ENCODE data around the gene ZNF785.
"Not testable (repeated sequence)": the region's sequence is repeated elsewhere in the genome, so short reads cannot be mapped to it uniquely, and the experiment has no call there.

Gene ZNF785

DNA sequence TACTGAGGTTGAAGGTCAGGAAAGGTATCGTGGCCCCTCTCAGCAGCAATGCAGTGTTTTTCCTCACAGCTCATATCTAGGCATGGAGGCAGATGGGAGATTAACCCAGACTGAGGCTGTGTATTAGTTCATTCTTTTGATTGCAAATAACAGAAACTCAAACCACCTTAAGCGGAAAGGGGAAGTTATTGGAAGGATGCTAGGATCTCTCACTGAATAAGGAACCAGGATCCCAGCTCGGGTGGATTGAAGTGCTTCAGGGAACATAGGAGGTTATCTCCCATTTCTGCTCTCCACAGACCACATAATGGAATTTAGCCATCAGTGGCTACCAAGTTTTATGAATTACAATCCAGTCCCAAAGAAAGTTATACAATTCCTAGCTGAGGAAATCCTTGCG, 16.5 kb upstream of the ZNF785 start:
- no peak for DNase-seq

DNA sequence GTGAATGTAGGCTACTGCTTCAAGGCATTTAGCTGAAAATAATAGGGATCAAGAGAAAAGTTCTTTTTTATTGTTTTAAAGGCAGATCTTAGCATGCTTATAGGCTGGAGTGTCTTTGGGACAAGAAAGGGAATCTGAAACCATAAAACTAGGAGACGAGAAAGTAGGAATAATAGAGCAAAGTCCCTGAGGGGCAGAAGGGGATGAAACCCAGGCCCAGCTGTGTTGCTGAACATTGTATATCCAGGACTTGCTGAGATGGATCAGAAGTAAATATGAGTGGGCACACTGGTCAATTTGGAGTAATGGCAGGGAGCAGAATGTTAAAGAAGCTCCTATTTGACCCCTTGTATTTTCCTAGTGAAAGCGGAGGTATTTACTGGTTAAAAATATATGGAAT, 15.4 kb upstream of the ZNF785 start:
- no peak for DNase-seq

DNA sequence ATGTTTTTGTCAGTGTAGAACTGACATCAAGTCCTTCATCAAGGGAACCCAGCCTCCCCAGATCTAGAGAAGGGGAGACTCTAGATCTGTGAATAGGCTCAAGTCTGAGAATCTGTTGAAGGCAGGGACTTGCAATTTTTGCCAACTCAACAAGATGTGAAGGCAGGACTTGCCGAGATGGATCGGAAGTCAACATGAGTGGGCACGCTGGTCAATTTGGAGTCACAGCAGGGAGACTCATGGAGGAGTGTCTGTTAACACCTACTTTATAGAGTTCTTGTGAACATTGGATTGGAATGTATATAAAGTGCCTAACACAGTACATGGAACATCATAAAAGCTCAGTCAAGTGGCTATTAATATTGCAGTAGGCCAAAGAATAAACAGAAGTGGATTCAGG, 14.7 kb upstream of the ZNF785 start:
- DNase-seq = no peak

DNA sequence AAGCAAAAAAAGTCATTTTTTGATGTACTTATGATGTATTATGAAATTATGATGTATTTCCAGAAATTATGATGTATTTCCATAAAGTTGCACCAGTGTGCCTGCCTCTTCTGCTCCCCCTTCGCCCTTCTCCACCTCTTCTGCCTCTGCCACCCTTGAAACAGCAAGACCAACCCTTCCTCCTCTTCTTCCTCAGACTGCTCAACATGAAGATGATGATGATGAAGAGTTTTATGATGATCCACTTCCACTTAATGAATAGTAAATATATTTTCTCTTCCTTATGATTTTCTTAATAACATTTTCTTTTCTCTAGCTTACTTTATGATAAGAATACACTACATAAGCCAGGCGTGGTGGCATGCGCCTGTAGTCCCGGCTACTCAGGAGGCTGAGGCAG, 7.4 kb upstream of the ZNF785 start:
- DNase-seq = no peak

DNA sequence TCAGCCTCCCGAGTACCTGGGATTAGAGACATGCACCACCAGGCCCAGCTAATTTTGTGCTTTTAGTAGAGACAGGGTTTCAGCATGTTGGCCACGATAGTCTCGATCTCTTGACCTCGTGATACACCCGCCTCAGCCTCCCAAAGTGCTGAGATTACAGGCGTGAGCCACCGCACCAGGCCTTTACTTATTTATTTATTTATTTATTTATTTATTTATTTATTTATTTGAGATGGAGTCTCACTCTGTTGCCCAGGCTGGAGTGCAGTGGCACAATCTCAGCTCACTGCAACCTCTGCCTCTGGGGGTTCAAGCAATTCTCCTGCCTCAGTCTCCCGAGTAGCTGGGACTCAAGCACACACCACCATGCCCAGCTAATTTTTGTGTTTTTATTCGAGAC, 5.4 kb upstream of the ZNF785 start:
- DNase-seq = not testable (repeated sequence)

DNA sequence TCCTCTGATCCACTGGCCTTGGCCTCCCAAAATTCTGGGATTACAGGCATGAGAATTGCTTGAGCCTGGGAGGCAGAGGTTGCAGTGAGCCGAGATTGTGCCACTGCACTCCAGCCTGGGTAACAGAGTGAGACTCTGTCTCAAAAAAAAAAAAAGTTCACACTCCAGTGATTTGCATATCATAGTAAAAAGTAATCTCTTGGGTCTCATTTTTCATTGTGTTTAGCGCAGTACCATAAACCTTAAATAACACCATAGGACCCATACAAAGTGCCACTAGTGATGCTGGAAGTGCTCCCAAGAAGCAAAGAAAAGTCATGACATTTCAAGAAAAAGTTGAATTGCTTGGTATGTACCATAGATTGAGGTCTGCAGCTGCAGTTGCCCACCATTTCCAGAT, 4.1 kb upstream of the ZNF785 start:
- not testable (repeated sequence) for DNase-seq

DNA sequence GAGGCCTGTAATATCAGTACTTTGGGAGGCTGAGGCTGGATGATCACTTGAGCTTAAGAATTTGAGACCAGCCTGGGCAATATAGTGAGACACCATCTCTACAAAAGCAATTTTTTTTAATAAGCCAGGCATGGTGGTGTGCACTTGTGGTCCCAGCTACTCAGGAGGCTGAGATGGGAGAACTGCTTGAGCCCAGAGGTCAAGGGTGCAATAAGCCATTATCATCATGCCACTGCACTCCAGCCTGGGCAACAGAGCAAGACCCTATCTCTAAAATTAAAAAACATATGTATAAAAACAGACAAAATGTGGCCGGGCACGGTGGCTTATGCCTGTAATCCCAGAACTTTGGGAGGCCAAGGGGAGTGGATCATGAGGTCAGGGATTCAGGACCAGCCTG, 3.2 kb upstream of the ZNF785 start:
- no peak for DNase-seq

DNA sequence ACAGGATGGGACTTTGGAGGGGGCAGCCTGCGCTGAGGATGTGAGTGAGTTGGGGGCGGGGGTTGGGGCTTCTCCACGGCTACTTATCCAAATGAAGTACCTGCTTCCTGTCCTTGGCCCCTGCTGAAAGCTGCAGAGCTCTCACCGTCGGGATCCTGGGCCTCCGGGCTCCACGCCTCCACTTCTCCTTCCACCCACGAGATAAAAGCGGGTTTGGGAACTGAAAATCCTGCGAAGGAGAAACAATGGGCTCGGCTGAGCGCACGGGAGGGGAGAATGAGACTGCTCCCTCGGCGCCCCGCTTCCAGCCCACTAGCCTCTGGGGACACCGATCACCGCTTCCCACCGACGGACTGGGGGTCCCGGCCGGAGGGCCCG, 486 bp downstream of the ZNF785 start:
- no peak for DNase-seq

DNA sequence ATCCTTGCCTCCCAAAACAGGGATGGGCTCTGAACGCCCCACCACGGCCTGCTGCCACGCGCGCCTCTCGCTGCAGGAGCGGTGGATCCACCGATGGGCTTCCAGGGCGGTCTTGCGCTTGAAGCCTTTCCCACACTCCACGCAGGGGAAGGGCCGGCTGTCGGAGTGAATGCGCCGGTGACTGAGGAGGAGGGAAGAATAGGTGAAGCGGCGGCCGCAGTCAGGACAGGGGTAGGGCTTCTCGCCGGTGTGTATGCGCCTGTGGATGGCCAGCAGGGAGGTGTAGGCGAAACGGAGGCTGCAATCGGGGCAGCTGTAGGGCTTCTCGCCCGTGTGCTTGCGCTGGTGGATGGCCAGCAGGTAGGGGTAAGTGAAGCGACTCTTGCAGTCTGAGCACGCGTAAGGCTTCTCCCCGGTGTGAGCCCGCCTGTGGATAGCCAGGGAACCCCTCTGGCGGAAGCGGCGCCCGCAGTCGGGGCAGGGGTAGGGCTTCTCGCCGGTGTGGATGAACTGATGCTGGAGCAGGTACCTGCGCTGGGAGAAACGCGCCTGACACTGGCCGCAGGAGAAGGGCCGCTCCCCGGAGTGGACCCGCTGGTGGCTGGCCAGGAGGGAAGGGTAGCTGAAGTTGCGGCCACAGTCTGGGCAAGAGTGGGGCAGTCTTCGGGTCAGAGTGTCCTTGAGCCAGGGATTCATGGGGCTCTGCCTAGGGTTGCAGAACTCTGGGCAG, 2.7 kb downstream of the ZNF785 start:
- no peak for DNase-seq

DNA sequence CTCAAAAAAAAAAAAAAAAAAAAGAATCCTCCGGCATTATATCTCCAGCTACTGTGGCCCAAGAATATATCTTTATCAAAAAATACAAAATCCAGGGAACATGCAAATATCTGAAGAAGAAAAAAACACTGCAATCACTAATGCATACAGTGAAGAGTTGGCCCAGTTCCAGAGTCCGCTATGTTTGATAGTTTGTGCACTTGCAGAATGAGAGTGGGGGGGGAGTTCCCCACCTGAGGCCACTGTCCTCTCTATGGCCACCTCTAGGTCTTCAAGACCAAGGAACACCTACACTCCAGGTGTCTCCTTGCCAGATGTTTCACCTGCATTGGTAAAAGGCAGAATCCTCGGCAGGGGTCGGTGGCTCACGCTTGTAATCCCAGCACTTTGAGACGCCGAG, 4.0 kb downstream of the ZNF785 start:
- no peak for DNase-seq

DNA sequence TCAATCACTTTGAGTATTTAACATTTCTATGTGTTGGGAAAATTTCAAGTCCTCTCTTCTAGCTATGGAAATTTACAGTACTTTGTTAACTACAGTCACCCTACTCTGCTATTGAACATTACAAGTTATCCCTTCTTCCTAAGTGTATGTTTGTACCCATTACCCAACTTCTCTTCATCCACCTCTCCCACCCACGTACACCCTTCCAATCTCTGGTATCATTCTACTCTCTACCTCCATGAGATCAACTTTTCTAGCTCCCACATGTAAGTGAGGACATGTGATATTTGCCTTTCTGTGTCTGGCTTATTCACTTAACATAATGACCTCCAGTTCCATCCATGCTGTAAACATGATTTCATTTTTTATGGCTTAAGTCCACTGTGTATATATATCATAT, 10.8 kb downstream of the ZNF785 start:
- no peak for DNase-seq

DNA sequence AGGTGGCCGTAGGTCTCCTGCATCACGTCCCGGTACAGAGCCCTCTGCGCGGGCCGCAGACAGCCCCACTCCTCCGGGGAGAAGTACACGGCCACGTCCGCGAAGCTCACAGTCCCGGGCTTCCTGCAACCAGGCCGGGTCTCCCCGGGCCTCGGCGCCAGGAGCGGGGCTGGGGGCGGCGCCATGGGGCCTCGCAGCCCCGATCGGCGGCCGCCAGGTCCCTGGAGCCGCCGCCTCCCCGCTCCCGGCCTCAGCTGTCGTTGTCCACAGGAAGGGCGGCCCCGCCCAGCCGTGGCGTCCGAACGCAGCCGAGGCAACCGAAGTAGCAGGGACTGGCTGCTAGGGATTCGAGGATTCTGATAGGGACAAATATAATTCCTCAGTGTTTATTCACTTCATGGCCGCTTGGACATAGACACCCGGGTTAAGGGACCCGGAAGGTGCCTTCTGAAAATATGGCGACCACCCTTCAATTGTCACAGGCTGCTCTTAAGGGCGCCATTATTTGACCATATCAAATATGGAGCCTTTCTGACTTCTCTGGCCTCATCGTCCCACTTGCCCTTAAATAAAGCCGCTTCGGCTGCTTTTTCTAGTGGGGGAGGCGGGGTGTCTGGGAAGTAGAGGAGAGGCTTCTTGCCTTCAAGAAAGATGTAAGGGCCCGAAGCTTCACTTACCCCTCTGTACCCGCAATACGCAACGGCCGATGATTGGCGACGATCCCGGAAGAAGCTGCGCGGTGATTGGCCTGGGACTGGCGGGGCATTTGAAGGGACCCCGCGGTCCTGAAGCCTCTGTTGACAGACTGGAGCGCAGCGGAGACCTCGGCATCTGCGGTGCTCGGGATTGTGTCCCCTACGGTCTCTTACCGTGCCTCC, 13.8 kb downstream of the ZNF785 start, which contains the start of gene ZNF688:
ZNF688 (minus strand) TSS at position 270 of the 878 bp plus-strand sequence; CDS start at position 185, 85 bp downstream.
- peak; percentile 95 for DNase-seq

DNA sequence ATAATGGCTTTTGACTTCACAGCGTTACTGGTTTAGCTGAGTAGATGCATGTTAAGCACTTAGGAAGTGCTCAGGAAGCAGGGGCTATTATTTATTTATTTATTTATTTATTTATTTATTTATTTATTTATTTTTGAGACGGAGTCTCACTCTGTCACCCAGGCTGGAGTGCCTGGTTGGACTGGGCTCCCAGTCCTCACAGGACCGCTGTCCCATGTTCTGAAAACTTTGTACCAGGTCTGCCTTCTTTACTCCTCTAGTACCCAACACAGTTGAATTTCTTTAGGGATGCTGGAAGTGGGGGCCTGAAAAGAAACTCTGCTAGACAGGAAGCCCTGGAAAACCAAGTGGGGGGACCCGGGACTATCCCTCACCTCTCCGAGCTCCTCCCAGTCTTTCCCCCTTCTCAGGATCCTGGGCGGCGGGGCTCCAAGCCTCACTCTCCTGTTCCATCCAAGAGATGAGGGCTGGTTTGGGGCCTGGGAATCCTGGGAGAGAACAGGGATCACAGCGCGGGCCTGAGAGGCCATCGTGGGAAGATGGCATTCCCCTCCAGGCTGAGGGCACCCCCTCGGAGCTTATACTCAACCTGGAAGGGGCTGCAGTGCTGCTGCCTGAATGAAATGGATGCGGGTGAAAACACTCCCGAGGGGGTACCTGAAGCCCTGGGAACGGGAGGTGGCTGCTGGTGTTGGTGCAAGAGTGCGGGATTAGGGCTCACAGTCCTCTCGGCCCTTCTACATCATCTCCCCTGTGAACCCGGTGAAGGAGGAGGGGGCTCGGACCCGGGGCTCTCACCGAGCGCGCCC, 14.7 kb downstream of the ZNF785 start:
- no peak for DNase-seq

DNA sequence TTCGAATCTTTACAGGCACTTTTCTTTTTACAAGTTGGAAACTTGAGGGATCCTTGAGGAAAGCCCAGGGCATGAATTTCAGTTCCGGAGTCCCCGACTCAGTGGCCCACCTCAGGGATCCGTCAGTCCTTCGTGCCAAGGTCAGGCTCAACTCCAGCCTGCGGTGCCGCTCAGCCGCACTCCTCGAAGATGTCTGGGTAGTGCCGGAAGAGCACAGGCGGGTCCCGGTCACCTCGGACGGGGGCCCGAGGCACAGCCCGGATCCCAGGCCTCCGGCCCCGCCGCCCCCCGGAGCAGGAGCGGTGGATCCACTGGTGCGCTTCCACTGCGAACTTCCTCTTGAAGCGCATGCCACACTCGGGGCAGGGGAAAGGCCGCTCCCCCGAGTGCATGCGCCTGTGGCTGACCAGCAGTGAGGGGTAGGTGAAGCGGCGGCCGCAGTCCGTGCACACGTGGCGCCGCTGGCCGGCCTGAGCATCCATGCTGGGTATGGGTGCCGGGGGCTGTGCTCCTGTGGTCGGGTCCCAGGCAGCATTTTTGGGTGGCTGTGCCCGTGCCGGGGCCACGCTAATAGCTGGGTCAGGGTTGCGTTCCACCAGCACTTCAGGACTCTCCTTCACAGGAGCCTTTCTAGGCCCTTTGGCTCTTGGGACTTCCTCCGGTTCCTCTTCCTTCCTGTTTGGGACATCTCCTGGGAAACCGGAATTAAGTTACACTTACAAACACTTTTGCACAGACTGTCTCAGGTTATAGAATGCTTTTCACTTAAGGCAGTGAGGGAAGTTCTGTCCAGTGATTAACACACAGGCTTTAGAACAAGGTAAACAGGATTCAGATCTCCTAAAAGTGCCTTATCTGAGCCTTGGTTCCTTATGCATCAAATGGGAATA, 15.5 kb downstream of the ZNF785 start:
- DNase-seq = no peak

DNA sequence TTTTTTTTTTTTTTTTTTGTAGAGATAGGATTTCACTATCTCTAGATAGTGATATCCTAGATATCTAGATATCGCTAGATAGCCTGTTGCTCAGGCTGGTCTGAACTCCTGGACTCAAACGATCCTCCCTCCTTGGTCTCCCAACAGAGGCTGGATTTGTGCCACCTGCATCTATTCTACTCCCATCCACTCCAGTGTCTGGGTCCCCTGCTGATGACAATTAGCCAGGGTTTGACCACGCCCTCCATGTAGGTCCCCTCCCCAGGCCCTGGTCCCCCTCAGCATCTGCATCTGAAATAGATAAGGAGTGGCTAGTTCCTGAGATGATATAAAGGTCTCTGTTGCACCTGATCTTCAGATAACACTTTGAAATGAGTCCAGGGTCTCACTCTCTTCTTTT, 16.2 kb downstream of the ZNF785 start:
- no peak for DNase-seq

DNA sequence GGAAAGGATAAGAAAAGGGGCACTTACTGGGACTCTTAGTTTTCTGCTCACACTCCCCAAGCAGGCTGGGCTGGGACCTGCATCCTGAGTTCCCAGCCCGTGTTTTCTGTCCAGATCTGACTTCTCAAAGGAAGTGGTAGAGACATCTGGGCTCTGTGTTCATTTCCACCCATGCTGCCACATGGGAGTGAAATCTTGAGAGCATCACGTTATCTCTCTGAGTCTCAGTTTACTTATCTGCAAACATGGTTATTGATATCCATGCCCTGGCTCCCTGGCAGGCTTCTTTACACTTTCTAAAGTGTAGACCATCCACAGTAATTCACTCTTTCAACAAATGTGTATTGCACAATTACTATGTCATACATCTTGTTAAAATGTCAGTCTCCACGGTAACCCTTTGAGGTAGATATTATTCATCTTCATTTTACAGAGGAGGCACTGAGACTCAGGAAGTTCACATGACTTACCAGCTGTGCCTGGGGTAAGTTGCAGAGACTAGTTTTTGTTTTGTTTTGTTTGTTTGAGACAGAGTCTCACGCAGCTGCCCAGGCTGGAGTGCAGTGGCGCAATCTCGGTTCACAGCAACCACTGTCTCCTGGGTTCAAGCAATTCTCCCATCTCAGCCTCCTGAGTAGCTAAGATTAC, 17.4 kb downstream of the ZNF785 start:
- DNase-seq = peak; percentile 52

DNA sequence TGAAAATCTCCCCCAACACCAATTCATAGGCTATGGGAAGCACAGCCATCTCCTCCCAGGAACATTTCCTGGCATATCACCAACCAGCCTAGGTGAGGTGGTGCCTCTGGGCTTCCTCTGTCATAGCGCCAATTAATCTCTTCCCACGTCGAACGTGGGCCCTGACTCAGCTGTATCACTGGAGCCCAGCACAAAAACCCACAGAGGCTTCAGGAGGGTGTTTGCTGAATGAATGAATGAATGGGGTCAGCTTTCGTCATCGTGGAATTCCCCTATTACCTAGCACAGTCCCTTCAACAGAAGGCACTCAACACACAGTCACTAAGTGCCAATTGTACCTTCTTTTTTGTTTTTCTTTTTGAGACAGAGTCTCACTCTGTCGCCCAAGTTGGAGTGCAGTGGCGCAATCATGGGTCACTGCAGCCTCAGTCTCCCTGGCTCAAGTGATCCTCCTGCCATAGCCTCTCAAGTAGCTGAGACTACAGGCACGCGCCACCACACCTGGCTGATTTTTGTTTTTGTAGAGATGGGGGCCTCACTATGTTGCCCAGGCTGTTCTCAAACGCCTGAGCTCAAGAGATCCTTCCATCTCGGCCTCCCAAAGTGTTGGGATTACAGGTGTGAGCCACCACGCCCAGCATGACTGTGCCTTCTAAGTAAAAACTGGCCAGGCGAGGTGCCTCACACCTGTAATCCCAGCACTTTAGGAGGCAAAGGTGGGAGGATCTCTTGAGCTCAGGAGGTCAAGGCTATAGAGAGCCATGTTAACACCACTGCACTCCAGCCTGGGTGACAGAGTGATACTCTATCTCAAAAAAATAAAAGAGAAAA, 18.1 kb downstream of the ZNF785 start:
- DNase-seq = peak; percentile 78

DNA sequence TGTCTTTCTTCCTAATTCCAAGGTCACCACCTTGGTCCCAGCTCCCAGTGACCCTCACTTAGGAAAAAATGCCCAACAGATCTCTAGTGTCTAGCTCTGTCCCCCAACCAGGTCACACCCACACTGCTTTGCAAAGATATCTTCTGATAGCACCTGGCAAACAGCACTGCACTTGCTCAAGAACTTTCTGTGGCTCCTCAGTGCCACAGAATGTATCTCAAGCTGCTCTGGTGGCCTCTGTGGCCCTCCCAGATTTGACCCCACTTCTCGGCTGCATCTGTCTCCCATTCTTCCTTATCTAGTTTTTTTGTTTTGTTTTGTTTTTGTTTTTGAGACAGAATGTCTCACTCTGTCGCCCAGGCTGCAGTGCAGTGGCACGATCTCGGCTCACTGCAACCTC, 19.0 kb downstream of the ZNF785 start:
- DNase-seq = no peak

DNA sequence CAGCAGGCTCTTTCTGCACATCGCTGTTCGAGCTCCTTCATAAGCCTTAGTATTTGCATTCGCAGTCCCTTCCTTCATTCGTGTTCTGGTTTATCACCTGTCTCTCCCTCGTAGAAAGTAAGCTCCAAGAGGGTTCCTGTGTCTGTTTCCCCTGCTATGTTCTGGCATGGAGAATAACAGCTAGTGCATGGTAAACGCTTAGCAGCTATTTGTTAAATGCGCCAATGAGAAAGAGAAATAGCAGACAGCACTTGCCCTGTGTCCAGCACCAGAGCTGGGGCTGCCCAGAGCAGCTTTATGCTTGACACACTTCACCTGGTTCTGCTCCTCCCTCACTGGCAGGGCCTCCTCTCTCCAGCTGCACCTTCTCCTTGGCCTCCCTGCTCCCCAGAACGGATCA, 19.5 kb downstream of the ZNF785 start:
- DNase-seq = no peak

DNA sequence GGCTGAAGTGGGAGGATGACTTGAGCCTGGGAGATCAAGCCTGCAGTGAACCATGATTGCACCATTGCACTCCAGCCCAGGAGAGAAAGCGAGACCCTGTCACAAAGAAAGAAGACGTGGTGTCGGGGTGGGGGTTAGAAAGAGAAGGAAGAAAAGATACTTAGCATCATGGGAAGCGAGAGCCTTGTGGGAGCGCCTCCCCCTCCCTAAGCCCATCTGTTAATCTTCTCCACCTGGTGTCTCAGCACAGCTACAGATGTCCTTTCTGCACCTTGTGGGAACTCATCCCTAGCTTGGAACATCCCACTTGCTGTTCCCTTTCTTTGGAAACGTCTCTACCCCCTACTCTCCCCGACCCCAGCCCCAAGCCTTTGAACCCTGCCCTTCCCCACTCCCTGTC, 20.0 kb downstream of the ZNF785 start:
- DNase-seq = no peak

DNA sequence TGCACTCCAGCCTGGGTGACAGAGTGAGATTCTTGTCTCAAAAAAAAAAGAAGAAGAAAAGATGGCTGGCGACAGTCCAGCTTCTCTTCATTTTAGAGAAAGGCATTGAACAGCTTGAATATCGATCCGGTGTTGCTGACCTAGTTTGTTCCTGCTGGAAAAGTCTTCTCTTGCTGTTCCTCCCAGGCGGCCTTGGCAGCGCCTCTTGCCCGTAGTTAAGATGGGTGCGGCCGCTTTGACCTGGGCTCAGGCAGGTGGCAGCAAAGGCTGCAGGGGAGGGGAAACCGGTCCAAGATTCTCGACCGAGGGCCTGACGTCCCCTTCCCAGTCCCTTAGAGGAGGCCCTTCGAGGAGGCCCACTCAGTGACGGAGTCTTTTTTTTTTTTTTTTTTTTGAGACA, 23.5 kb downstream of the ZNF785 start:
- no peak for DNase-seq

Measured in stimulated activated naive CD4-positive, alpha-beta T cell treated with Interleukin-2 at 50 U/mL for 16 hours (primary cell).